Panc1 (cell line): ENCODE measurements around the gene DIAPH2. TPM values are rescaled to one million over a fixed set of nuclear protein-coding genes. Genes with fewer than 3 reads are reported as not detected.

Experiments used
- ATAC-seq: fragments of 200-7000 bp; cut with Tn5 transposase; 2 replicates; pipeline ENCODE4 v1.9.1; 2020; ENCODE audit warnings: mild to moderate bottlenecking, moderate library complexity
- BruUV-seq: library from RNA; stranded (reverse); fragments of 400-500 nt; replicated peaks from 2 replicates; lab custom pipeline; 2021; lab: Mats Ljungman, UMichigan
- CTCF ChIA-PET: fragments of 300-600 bp; sonication (Branson Sonifier 250); formaldehyde crosslinking; loops from one replicate; lab custom pipeline; 2022; ENCODE audit warnings: antibody characterized with exemption; lab: Charles Lee
- POLR2A ChIA-PET: fragments of 300-600 bp; sonication (Branson Sonifier 250); formaldehyde crosslinking; loops from one replicate; lab custom pipeline; 2022; ENCODE audit warnings: antibody characterized with exemption; lab: Charles Lee
- DNase-seq: peaks from one replicate; pipeline ENCODE4 v3.0.0-alpha.2; 2010; ENCODE audit warnings: low read depth, low spot score
- H3K27ac ChIP-seq: 2 replicates; pipeline ENCODE4 v1.5.1; 2011; ENCODE audit warnings: mild to moderate bottlenecking, low read length, inconsistent platforms
- H3K27me3 ChIP-seq: fragments of 200-500 bp; sonication (Bioruptor generic); 2 replicates; pipeline ENCODE4 v1.6.0; 2014; ENCODE audit warnings: low read length, inconsistent platforms; ENCODE audit not compliant: control insufficient read depth, insufficient read depth
- H3K36me3 ChIP-seq: fragments of 200-500 bp; sonication (Bioruptor generic); 2 replicates; pipeline ENCODE4 v1.5.1; 2014; ENCODE audit warnings: inconsistent platforms, mild to moderate bottlenecking, low read length, moderate library complexity; ENCODE audit not compliant: control insufficient read depth, insufficient read depth
- H3K4me1 ChIP-seq: 2 replicates; pipeline ENCODE4 v1.5.1; 2011; ENCODE audit warnings: inconsistent platforms, mild to moderate bottlenecking, low read length, moderate library complexity; ENCODE audit not compliant: control insufficient read depth, insufficient read depth
- H3K4me3 ChIP-seq, 2 experiments: 2 replicates each; pipeline ENCODE4 v1.5.1; 2011 to 2012; ENCODE audit warnings: low read depth in 2 of 2, low read length in 2 of 2, mild to moderate bottlenecking in 2 of 2, inconsistent platforms in 1 of 2, moderate library complexity in 1 of 2
- H3K9me3 ChIP-seq: fragments of 200-500 bp; sonication (Bioruptor generic); 2 replicates; pipeline ENCODE4 v1.5.1; 2014; ENCODE audit warnings: low read depth, mild to moderate bottlenecking, inconsistent platforms, low read length, moderate library complexity; ENCODE audit not compliant: control insufficient read depth, insufficient read depth
- POLR2AphosphoS5 ChIP-seq: IDR thresholded peaks from 2 replicates; pipeline ENCODE4 v1.6.1; 2012; ENCODE audit warnings: mild to moderate bottlenecking, low read depth, low read length, moderate library complexity
- SIN3A ChIP-seq: IDR thresholded peaks from 2 replicates; pipeline ENCODE4 v1.6.1; 2012; ENCODE audit warnings: low read depth, mild to moderate bottlenecking, low read length, moderate library complexity, borderline replicate concordance; ENCODE audit not compliant: insufficient read depth
- TCF7L2 ChIP-seq: IDR thresholded peaks from 2 replicates; pipeline ENCODE4 v1.6.1; 2011; ENCODE audit warnings: mild to moderate bottlenecking, low read depth, low read length, inconsistent platforms
- in situ Hi-C: cut with HindIII; loops from 2 replicates; pipeline ENCODE4 v1.10.0; 2016; ENCODE audit warnings: low sequenced_read_pairs, low pct_unique_long_range_greater_than_20kb
- intact Hi-C: fragments of 100-400 bp; cut with micrococcal nuclease; formaldehyde crosslinking; loops from one replicate; pipeline ENCODE4 v1.10.0; 2022; ENCODE audit not compliant: unreplicated experiment
- total RNA-seq: library from RNA; stranded (reverse); gene quantifications from one replicate; pipeline ENCODE4 v1.2.1, GENCODE V29; 2021; ENCODE audit not compliant: unreplicated experiment
- TF ChIP-seq, protein P1 (sequence below): fragments of 450-650 bp; IDR thresholded peaks from 2 replicates; pipeline ENCODE4 v1.5.1; 2017; ENCODE audit warnings: mild to moderate bottlenecking
- TF ChIP-seq, protein P2 (sequence below), 2 experiments: IDR thresholded peaks; 2 replicates each; pipeline ENCODE4 v1.6.1; 2011 to 2012; ENCODE audit warnings: low read depth in 2 of 2, control low read depth in 1 of 2, low read length in 1 of 2, mild to moderate bottlenecking in 1 of 2, moderate library complexity in 1 of 2; ENCODE audit not compliant: insufficient read depth in 1 of 2

The DIAPH2 gene
- total RNA-seq, 1 experiment from 2014 or later, result 17.0 TPM

DNA sequence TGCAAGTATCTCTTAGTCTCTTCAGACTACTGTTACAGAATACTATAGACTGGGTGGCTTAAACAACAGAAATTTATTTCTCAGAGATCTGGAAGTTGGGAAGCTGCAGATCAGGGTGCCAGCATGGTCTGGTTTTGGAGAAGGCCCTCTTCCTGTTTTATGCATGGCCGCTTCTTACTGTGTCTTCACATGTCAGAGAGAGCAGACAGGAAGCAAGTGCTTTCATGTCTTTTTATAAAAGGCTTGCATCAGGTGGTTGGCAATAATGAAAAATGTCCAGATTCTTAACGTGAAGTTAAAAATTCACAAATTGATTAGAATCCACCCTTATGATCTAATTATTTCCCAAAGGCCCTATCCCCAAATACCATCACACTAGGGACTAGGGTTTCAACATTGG, 484.0 kb downstream of the DIAPH2 start:
- DNase-seq (no peak), ATAC-seq (no peak)
- in situ Hi-C loops (no loop called here), intact Hi-C loops (no loop called here)
- H3K9me3 ChIP-seq, result no peaks in the 10 kb centered on the region
- no peak overlapping the region for H3K4me3 ChIP-seq
- no peaks in the 10 kb centered on the region for H3K36me3 ChIP-seq
- H3K4me1 ChIP-seq, result no peaks in the 10 kb centered on the region
- TF ChIP-seq, protein P1, sequence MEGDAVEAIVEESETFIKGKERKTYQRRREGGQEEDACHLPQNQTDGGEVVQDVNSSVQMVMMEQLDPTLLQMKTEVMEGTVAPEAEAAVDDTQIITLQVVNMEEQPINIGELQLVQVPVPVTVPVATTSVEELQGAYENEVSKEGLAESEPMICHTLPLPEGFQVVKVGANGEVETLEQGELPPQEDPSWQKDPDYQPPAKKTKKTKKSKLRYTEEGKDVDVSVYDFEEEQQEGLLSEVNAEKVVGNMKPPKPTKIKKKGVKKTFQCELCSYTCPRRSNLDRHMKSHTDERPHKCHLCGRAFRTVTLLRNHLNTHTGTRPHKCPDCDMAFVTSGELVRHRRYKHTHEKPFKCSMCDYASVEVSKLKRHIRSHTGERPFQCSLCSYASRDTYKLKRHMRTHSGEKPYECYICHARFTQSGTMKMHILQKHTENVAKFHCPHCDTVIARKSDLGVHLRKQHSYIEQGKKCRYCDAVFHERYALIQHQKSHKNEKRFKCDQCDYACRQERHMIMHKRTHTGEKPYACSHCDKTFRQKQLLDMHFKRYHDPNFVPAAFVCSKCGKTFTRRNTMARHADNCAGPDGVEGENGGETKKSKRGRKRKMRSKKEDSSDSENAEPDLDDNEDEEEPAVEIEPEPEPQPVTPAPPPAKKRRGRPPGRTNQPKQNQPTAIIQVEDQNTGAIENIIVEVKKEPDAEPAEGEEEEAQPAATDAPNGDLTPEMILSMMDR, result no peak
- TF ChIP-seq SIN3A (no peak), TCF7L2 (no peak), POLR2AphosphoS5 (no peak)
- TF ChIP-seq, protein P2, sequence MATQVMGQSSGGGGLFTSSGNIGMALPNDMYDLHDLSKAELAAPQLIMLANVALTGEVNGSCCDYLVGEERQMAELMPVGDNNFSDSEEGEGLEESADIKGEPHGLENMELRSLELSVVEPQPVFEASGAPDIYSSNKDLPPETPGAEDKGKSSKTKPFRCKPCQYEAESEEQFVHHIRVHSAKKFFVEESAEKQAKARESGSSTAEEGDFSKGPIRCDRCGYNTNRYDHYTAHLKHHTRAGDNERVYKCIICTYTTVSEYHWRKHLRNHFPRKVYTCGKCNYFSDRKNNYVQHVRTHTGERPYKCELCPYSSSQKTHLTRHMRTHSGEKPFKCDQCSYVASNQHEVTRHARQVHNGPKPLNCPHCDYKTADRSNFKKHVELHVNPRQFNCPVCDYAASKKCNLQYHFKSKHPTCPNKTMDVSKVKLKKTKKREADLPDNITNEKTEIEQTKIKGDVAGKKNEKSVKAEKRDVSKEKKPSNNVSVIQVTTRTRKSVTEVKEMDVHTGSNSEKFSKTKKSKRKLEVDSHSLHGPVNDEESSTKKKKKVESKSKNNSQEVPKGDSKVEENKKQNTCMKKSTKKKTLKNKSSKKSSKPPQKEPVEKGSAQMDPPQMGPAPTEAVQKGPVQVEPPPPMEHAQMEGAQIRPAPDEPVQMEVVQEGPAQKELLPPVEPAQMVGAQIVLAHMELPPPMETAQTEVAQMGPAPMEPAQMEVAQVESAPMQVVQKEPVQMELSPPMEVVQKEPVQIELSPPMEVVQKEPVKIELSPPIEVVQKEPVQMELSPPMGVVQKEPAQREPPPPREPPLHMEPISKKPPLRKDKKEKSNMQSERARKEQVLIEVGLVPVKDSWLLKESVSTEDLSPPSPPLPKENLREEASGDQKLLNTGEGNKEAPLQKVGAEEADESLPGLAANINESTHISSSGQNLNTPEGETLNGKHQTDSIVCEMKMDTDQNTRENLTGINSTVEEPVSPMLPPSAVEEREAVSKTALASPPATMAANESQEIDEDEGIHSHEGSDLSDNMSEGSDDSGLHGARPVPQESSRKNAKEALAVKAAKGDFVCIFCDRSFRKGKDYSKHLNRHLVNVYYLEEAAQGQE (IDR thresholded peaks at IDR 0.05; ENCODE audit: insufficient read depth in 1 of 2, low read depth in 2 of 2, low read length in 1 of 2), result no peak
- POLR2A ChIA-PET, result no interaction called here
- no TSS peak for BruUV-seq
- no peaks in the 10 kb centered on the region for H3K27me3 ChIP-seq
- H3K27ac ChIP-seq, result no peak overlapping the region
- CTCF ChIA-PET, result no interaction called here

DNA sequence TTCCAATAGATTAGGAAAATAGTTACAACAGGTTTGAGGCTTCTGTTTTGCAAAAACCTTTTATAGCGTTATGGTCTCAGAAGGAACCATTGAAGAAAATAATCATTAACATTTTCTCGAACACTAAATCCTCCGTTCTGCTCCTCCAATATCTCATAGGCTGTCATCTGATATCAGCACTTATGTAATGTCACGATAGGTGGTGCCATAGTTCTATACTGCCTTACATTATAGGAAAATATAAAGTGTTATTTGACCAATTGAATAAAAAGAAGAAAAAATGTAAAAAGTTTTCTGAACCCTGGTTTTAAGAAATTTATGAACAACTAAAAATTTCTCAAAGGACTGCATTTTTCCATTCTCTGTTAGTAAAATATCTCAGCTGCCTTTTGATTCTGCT, 490.5 kb downstream of the DIAPH2 start:
- ChIA-PET POLR2A (interaction anchor here (0.6 kb wide), 1 partner anchor 33 kb away, joined by 3 read pairs; no protein-coding TSS in a partner anchor), CTCF (no interaction called here)
- no peaks in the 10 kb centered on the region for H3K4me1 ChIP-seq
- H3K36me3 ChIP-seq, result no peaks in the 10 kb centered on the region
- no TSS peak for BruUV-seq
- H3K27me3 ChIP-seq, result no peaks in the 10 kb centered on the region
- H3K9me3 ChIP-seq, result no peaks in the 10 kb centered on the region
- in situ Hi-C loops (no loop called here), intact Hi-C loops (no loop called here)
- TF ChIP-seq, protein P2 (IDR thresholded peaks at IDR 0.05; ENCODE audit: insufficient read depth in 1 of 2, low read depth in 2 of 2, low read length in 1 of 2), result no peak
- TF ChIP-seq, protein P1, result peak; percentile 5; the same call in 1 of the 2 replicates
- TF ChIP-seq SIN3A (no peak), TCF7L2 (no peak)
- ATAC-seq (no peak), DNase-seq (no peak)
- no peak overlapping the region for H3K4me3 ChIP-seq
- no peak overlapping the region for H3K27ac ChIP-seq
